ENCODE data around the gene ZC3H8.

The ZC3H8 gene

GRCh38 chr2:112277596-112278220, 22.9 kb upstream of the ZC3H8 start:
- H4K20me1 ChIP-seq (ENCODE audit: control insufficient read depth, insufficient read depth, low read depth, low read length): no peaks in the 10 kb centered on the region
- no peak overlapping the region for H3K27ac ChIP-seq (ENCODE audit: low read depth, low read length)
- TF ChIP-seq CTCF (IDR thresholded peaks at IDR 0.05; ENCODE audit: low read depth, low read length, poor library complexity, severe bottlenecking) (no peak), EZH2phosphoT487 (IDR thresholded peaks at IDR 0.05; ENCODE audit: borderline replicate concordance, low read length) (no peak)
- peaks cover 19% of the 10 kb centered on the region for H3K79me2 ChIP-seq (ENCODE audit: control insufficient read depth, low read length)
- H3F3A ChIP-seq (ENCODE audit: control insufficient read depth, insufficient read depth): peaks cover 8% of the 10 kb centered on the region
- no peaks in the 10 kb centered on the region for H3K27me3 ChIP-seq (ENCODE audit: control insufficient read depth, low read length)
- H3K4me3 ChIP-seq (ENCODE audit: low read length): peak overlapping the region; percentile 85
- H3K4me1 ChIP-seq (ENCODE audit: control insufficient read depth, low read length): peaks cover 22% of the 10 kb centered on the region
- peaks cover 4% of the 10 kb centered on the region for H3K36me3 ChIP-seq (ENCODE audit: control insufficient read depth, low read length)
- H3K9me3 ChIP-seq (ENCODE audit: control insufficient read depth, insufficient read depth, low read length): no peaks in the 10 kb centered on the region
- peak overlapping the region; percentile 59 for H3K4me2 ChIP-seq (ENCODE audit: low read length)
- H3K9me2 ChIP-seq (replicated peaks; ENCODE audit: control insufficient read depth, low read length): no peaks in the 10 kb centered on the region

GRCh38 chr2:112276954-112277353, 22.1 kb upstream of the ZC3H8 start:
- Histone ChIP-seq H3K9me3 (ENCODE audit: control insufficient read depth, insufficient read depth, low read length) (no peaks in the 10 kb centered on the region), H3K27me3 (ENCODE audit: control insufficient read depth, low read length) (no peaks in the 10 kb centered on the region), H4K20me1 (ENCODE audit: control insufficient read depth, insufficient read depth, low read depth, low read length) (no peaks in the 10 kb centered on the region), H3K79me2 (ENCODE audit: control insufficient read depth, low read length) (peaks cover 19% of the 10 kb centered on the region), H3K4me2 (ENCODE audit: low read length) (peak overlapping the region; percentile 59), H3F3A (ENCODE audit: control insufficient read depth, insufficient read depth) (peaks cover 10% of the 10 kb centered on the region), H3K9me2 (replicated peaks; ENCODE audit: control insufficient read depth, low read length) (no peaks in the 10 kb centered on the region), H3K4me3 (ENCODE audit: low read length) (peak overlapping the region; percentile 85), H3K27ac (ENCODE audit: low read depth, low read length) (no peak overlapping the region), H3K36me3 (ENCODE audit: control insufficient read depth, low read length) (peaks cover 4% of the 10 kb centered on the region), H3K4me1 (ENCODE audit: control insufficient read depth, low read length) (peaks cover 22% of the 10 kb centered on the region)
- TF ChIP-seq EZH2phosphoT487 (IDR thresholded peaks at IDR 0.05; ENCODE audit: borderline replicate concordance, low read length): no peak

GRCh38 chr2:112275887-112276773, 21.3 kb upstream of the ZC3H8 start:
- TF ChIP-seq EZH2phosphoT487 (IDR thresholded peaks at IDR 0.05; ENCODE audit: borderline replicate concordance, low read length) (no peak), CTCF (IDR thresholded peaks at IDR 0.05; ENCODE audit: low read depth, low read length, poor library complexity, severe bottlenecking) (no peak)
- H3K4me1 ChIP-seq (ENCODE audit: control insufficient read depth, low read length): peaks cover 22% of the 10 kb centered on the region
- H3K9me3 ChIP-seq (ENCODE audit: control insufficient read depth, insufficient read depth, low read length): no peaks in the 10 kb centered on the region
- H3K79me2 ChIP-seq (ENCODE audit: control insufficient read depth, low read length): peaks cover 19% of the 10 kb centered on the region
- H3F3A ChIP-seq (ENCODE audit: control insufficient read depth, insufficient read depth): peaks cover 10% of the 10 kb centered on the region
- H4K20me1 ChIP-seq (ENCODE audit: control insufficient read depth, insufficient read depth, low read depth, low read length): no peaks in the 10 kb centered on the region
- no peaks in the 10 kb centered on the region for H3K27me3 ChIP-seq (ENCODE audit: control insufficient read depth, low read length)
- peak overlapping the region; percentile 85 for H3K4me3 ChIP-seq (ENCODE audit: low read length)
- peak overlapping the region; percentile 90 for H3K27ac ChIP-seq (ENCODE audit: low read depth, low read length)
- H3K36me3 ChIP-seq (ENCODE audit: control insufficient read depth, low read length): peaks cover 4% of the 10 kb centered on the region
- H3K4me2 ChIP-seq (ENCODE audit: low read length): peak overlapping the region; percentile 59
- H3K9me2 ChIP-seq (replicated peaks; ENCODE audit: control insufficient read depth, low read length): no peaks in the 10 kb centered on the region
